Measurements from ENCODE around the gene SPTBN2. TPM values are rescaled to one million over a fixed set of nuclear protein-coding genes. Genes with fewer than 3 reads are reported as not detected.

Gene SPTBN2
- total RNA-seq, 1 donor from 2014 or later: 3.2 TPM

DNA sequence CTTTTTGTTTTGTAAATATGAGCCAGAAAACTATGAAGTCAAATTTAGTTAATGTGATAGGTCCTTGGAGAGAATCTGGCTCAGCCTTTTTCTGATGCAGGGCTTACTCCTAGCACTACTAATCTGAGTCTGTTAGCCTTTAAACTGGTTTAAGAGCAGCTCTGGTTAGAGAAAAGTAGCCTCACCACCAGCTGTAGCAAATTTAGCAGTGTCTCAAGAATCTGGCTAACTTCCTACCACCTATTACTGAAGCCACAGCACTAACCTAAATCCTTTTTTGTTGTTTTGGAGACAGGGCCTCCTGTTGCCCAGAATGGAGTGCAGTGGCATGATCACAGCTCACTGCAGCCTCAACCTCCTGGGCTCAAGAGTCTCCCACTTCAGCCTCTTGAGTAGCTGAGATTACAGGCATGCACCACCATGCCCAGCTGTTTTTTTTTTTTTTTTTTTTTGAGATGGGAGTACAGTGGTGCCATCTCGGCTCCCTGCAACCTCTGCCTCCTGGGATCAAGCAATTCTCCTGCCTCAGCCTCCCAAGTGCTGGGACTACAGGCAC is 65.2 kb downstream of the SPTBN2 start:
- intact Hi-C loops (cut with DNase I): no loop called here
- DNase-seq (ENCODE audit: low spot score in 2 of 2): peak in 1 of 2 donors; percentile 8
- H3K4me1 ChIP-seq: no peaks in the 10 kb centered on the region
- H3K27me3 ChIP-seq: no peaks in the 10 kb centered on the region
- no peaks in the 10 kb centered on the region for H3K9me3 ChIP-seq
- H3K27ac ChIP-seq: no peak overlapping the region
- H3K36me3 ChIP-seq: peaks cover 42 to 62% of the 10 kb centered on the region in 2 donors
- TF ChIP-seq, protein P1, sequence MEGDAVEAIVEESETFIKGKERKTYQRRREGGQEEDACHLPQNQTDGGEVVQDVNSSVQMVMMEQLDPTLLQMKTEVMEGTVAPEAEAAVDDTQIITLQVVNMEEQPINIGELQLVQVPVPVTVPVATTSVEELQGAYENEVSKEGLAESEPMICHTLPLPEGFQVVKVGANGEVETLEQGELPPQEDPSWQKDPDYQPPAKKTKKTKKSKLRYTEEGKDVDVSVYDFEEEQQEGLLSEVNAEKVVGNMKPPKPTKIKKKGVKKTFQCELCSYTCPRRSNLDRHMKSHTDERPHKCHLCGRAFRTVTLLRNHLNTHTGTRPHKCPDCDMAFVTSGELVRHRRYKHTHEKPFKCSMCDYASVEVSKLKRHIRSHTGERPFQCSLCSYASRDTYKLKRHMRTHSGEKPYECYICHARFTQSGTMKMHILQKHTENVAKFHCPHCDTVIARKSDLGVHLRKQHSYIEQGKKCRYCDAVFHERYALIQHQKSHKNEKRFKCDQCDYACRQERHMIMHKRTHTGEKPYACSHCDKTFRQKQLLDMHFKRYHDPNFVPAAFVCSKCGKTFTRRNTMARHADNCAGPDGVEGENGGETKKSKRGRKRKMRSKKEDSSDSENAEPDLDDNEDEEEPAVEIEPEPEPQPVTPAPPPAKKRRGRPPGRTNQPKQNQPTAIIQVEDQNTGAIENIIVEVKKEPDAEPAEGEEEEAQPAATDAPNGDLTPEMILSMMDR (IDR thresholded peaks at IDR 0.05): no peak
- no peak overlapping the region for H3K4me3 ChIP-seq

DNA sequence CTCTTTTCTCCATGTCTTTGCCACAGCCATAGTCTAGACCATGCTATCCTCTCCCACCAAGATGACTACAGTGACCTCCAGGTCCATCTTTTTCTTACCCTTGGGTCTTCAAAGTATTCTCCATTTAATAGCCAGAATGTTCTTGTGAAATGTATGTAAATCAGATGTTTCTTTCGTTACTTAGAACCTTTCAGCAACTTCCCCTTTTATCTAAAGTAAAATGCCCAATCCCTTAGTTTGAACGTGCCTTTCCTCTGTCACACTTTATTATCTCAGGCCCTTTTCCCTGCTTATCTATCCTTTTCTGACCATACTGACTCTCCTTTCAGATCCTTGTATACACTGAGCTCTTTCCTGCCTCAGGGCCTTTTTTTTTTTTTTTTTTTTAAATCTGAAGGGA is 69.3 kb downstream of the SPTBN2 start:
- Histone ChIP-seq H3K27ac (no peak overlapping the region), H3K36me3 (peaks cover 27 to 52% of the 10 kb centered on the region in 2 donors), H3K27me3 (no peaks in the 10 kb centered on the region), H3K4me1 (no peaks in the 10 kb centered on the region), H3K9me3 (no peaks in the 10 kb centered on the region), H3K4me3 (no peak overlapping the region)
- TF ChIP-seq, protein P1 (IDR thresholded peaks at IDR 0.05): no peak
- DNase-seq (ENCODE audit: low spot score in 2 of 2): no peak
- intact Hi-C loops (cut with DNase I): no loop called here

DNA sequence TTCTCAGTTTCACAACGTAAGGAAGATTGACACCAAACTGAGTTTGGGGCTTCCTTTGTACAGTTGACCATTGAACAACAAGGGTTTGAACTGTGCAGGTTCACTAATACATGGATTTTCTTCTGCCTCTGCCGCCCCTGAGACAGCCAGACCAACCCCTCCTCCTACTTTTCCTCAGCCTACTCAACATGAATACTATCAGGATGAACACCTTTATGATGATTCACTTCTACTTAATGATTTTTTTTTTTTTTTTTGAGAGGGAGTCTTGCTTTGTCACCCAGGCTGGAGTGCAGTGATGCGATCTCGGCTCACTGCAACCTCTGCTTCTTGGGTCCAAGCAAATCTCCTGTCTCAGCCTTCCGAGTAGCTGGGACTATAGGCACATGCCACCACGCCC is 75.9 kb downstream of the SPTBN2 start:
- DNase-seq (ENCODE audit: low spot score in 2 of 2): no peak
- Histone ChIP-seq H3K9me3 (no peaks in the 10 kb centered on the region), H3K27ac (no peak overlapping the region), H3K4me1 (no peaks in the 10 kb centered on the region), H3K36me3 (peaks cover 38 to 61% of the 10 kb centered on the region in 2 donors), H3K4me3 (no peak overlapping the region), H3K27me3 (no peaks in the 10 kb centered on the region)
- TF ChIP-seq, protein P1 (IDR thresholded peaks at IDR 0.05): no peak
- intact Hi-C loops (cut with DNase I): no loop called here

DNA sequence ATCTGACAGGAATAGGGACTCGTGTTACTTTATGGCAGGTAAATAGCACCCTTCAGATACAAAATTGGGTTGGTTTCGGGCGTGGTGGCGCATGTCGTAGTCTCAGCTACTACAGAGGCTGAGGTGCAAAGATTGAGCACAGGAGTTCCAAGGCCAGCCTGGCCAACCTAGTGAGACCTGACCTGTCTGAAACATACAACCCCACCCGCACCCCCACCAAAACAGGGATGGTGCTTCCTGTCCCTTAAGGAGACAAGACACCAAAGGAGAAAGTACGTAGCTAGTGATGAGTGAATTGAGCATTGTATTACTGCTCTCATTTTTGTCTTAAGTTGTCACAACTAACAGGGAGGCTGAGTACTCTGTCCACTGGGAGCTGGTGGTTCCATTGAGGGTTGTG is 76.4 kb downstream of the SPTBN2 start:
- no peaks in the 10 kb centered on the region for H3K27me3 ChIP-seq
- no peak overlapping the region for H3K27ac ChIP-seq
- DNase-seq (ENCODE audit: low spot score in 2 of 2): no peak
- TF ChIP-seq, protein P1 (IDR thresholded peaks at IDR 0.05): no peak
- H3K4me3 ChIP-seq: no peak overlapping the region
- peaks cover 33 to 63% of the 10 kb centered on the region in 2 donors for H3K36me3 ChIP-seq
- no peaks in the 10 kb centered on the region for H3K9me3 ChIP-seq
- intact Hi-C loops (cut with DNase I): no loop called here
- no peaks in the 10 kb centered on the region for H3K4me1 ChIP-seq

DNA sequence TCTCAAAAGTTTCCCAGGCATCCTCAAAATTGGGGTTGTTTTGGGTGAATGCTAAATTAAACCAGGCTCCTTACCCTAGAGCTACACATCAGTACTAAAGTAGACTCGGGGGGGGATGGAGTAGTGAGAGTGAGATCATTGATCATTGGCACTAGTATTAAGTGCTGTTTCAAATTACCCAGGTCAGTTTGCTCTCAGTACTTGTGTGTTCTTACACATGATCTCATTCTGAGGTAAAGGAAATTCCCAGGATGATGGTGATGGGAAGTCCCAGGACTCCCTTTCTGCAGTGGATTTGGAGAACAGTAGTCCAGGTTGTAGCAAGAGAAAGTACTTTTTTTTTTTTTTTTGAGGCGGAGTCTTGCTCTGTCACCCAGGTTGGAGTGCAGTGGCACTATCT is 78.0 kb downstream of the SPTBN2 start:
- H3K36me3 ChIP-seq: peaks cover 35 to 72% of the 10 kb centered on the region in 2 donors
- intact Hi-C loops (cut with DNase I): no loop called here
- no peaks in the 10 kb centered on the region for H3K4me1 ChIP-seq
- TF ChIP-seq, protein P1 (IDR thresholded peaks at IDR 0.05): no peak
- no peaks in the 10 kb centered on the region for H3K27me3 ChIP-seq
- DNase-seq (ENCODE audit: low spot score in 2 of 2): no peak
- no peak overlapping the region for H3K27ac ChIP-seq
- H3K9me3 ChIP-seq: no peaks in the 10 kb centered on the region
- no peak overlapping the region for H3K4me3 ChIP-seq

DNA sequence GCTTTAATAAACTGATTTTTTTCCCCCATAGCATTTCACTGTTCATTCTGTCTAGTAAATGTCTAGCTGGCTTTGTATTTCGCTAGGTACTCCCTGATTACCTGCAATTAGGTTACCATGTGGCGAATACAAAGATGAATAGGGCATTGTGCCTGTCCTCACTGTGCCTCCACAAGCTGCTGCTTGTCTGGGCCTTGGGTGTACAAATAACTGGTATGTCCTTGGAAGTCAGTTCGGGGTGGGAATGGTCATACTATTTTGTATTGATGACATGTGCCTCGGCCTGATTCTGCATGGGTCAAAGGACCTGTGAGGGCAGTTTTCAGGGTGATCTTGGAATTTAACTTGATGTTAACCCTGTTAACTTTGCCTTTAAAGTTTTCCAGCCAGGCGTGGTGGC is 79.1 kb downstream of the SPTBN2 start:
- Histone ChIP-seq H3K4me1 (peaks cover 6 to 8% of the 10 kb centered on the region in 2 donors), H3K4me3 (no peak overlapping the region), H3K27ac (no peak overlapping the region), H3K27me3 (no peaks in the 10 kb centered on the region), H3K9me3 (no peaks in the 10 kb centered on the region), H3K36me3 (peaks cover 46 to 83% of the 10 kb centered on the region in 2 donors)
- TF ChIP-seq, protein P1 (IDR thresholded peaks at IDR 0.05): no peak
- no peak for DNase-seq (ENCODE audit: low spot score in 2 of 2)
- intact Hi-C loops (cut with DNase I): no loop called here
